GM10266 (cell line): Measurements from ENCODE around the gene MAN1A1.

Experiments used
- DNase-seq: peaks from one replicate; pipeline ENCODE4 v3.0.0; 2012; ENCODE audit errors: extremely low spot score
- TF ChIP-seq, protein P1 (sequence below): IDR thresholded peaks from 2 replicates; pipeline ENCODE4 v1.5.1; 2012; ENCODE audit warnings: mild to moderate bottlenecking, low read depth; ENCODE audit not compliant: control insufficient read depth, insufficient read depth; ENCODE audit errors: missing control alignments

The MAN1A1 gene

DNA sequence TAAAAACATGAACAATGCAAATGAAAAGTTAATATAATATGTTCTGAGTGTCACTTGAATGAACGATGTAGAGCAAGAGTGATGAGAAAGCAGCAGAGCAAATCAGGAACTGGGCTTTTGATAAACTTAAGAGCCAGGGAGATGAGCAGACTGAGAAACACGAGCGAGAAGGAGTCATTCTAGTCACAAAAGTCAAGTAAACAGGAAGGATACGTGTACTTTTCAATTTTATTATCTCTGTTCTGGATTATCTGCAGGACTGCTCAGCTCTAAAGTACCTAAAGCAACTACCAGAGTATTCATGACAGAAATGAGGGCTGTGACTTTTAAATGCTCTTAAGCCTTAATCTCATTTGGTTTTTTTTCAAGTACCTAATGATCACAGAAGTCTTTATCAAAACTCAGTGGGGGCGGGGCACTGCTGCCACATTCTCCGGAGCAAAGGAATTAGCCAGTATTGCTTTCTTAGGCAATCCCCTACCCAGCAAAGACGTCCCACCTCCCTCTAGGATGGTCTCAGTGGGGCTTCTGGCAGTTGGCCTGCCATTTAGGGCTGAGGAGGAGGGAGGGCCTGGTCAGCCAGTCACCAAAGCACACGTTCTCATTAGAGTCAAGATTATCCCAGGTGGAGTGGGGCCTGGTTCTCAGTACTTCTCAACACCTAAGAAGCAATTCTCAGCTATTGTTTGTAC lies 8.6 kb downstream of the MAN1A1 start:
- TF ChIP-seq, protein P1, sequence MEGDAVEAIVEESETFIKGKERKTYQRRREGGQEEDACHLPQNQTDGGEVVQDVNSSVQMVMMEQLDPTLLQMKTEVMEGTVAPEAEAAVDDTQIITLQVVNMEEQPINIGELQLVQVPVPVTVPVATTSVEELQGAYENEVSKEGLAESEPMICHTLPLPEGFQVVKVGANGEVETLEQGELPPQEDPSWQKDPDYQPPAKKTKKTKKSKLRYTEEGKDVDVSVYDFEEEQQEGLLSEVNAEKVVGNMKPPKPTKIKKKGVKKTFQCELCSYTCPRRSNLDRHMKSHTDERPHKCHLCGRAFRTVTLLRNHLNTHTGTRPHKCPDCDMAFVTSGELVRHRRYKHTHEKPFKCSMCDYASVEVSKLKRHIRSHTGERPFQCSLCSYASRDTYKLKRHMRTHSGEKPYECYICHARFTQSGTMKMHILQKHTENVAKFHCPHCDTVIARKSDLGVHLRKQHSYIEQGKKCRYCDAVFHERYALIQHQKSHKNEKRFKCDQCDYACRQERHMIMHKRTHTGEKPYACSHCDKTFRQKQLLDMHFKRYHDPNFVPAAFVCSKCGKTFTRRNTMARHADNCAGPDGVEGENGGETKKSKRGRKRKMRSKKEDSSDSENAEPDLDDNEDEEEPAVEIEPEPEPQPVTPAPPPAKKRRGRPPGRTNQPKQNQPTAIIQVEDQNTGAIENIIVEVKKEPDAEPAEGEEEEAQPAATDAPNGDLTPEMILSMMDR = no peak
- DNase-seq = no peak

DNA sequence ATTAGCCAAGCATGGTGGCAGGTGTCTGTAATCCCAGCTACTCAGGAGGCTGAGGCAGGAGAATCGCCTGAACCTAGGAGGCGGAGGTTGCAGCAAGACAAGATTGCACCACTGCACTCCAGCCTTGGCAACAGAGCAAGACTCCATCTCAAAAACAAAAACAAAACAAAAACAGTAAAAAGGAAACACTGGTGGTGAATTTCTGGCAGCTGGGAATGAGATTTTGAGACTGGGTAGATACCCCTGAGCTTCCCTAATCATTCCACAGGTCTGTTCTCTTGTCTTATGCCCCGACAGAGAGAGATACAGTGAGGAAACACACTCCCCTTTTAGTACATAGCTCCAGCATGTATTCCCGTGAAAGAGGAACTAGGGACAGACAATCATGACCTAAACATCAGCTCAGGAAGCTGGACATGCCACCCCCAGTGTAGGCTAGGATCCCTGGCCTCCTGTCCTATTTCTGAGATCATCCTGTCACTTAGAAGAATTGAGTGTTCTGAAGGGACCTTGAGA lies 9.6 kb downstream of the MAN1A1 start:
- TF ChIP-seq, protein P1 = no peak
- DNase-seq = no peak

DNA sequence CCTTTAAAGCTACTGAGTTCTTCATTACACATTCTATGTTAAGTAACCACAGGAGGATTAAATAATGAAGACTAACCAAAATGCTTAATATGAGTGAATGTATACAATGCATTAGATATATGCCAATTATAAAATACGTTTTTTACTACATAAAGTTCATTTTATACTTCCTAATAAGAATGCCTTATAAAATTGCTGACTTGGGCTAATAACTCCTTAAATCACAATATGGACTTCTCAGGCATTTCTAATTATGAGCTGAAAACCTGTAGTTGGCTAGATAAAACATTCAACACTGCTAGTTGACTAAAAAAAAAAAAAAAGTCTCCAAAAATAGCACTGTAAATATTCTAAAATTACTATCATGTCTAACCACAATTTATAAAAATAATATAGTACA lies 11.8 kb downstream of the MAN1A1 start:
- TF ChIP-seq, protein P1 = no peak
- DNase-seq = no peak

DNA sequence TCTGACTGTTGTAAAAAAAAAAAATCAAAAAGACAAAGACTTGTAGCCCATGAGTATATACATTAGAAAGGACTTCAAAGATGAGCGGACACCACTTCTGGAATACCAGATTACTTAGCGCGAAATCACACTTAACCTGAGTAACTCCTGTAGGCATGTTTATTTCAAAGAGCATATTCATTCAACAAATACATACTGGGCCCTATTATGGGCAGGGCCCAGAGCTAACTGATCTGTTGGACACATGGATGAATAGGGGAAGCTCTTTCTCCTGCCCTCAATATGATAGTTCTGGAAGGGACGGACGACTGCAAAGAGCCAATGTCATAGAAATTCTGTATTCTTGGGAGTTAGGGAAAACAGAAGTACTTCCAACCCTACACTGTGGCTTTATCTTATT lies 12.3 kb downstream of the MAN1A1 start:
- DNase-seq = no peak
- TF ChIP-seq, protein P1 = no peak

DNA sequence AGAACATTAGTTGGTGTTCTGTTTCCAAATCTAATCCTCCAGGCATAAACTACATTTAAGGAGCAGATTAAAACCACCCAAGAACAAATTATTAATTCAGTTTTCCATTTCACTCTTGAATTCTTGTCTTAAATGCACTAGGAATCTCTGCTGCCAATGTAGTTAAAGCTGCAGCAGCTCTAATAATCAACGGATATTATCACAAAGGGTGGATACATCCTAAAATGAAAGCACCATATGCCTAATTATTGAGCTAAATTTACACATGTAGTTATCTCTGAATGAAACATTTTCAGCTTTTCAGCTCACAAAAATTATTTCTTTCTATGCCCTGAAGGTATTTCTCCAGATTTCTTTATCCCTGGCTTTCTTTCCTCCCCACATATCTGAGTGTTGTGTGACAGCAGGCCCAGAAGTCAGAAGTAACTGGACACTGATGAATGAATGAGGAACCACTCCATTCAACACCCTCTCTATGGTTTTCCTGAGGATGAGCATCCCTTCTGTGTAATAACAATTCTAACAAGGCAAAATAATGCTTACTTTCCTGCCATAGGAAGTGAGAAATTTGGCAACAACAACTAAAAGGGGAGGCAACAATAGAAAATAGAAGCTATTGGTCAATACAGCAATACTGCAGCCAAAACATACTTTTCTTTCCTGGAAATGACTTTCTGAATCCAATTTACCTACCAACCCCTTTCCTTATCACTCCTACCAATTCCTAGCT lies 14.9 kb downstream of the MAN1A1 start:
- TF ChIP-seq, protein P1 = no peak
- no peak for DNase-seq

DNA sequence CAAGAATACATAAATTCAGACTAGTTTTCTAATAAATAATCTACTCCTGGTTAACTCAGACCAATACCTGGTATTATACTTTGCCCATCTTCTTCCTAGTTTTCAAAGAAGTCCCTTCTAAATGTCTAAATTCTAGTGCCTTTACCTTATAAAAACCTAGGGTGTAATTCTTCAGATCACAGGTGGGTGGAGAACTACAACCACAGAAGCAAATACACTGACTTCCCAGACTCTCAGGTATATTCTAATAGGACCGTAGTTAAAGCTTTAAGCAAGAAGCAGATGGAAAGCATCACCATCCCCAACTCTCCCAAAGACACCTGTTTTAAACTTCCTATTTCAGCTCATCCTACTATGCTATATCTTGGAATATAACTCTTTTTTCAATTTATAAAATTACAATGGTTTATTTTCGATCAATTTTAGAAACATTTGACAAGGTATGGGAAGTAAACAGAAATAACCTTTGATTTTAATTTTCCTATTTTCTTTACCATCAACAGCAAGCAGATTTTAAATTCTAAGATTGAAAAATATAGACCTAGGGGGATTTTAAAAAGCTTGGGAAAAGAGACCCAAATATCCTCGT lies 15.8 kb downstream of the MAN1A1 start:
- TF ChIP-seq, protein P1 = peak; percentile 60
- no peak for DNase-seq
